BLaER1 (cell line): ENCODE data around the gene CREBL2.
A peak's percentile ranks its signal among the peaks of the same experiment; 100 is the strongest.
"Not testable (repeated sequence)": the region's sequence is repeated elsewhere in the genome, so short reads cannot be mapped to it uniquely, and the experiment has no call there.

Experiments used
- H3K27ac ChIP-seq: shearing (Covaris generic); formaldehyde crosslinking; 2 replicates; pipeline ENCODE4 v1.8.1; 2022
- H3K27me3 ChIP-seq: shearing (Covaris generic); formaldehyde crosslinking; 2 replicates; pipeline ENCODE4 v1.8.1; 2022
- H3K36me3 ChIP-seq: shearing (Covaris generic); formaldehyde crosslinking; 2 replicates; pipeline ENCODE4 v1.8.1; 2022
- H3K4me1 ChIP-seq: shearing (Covaris generic); formaldehyde crosslinking; 2 replicates; pipeline ENCODE4 v1.8.1; 2022
- H3K4me2 ChIP-seq: shearing (Covaris generic); formaldehyde crosslinking; 2 replicates; pipeline ENCODE4 v1.8.1; 2022
- H3K4me3 ChIP-seq: shearing (Covaris generic); formaldehyde crosslinking; 2 replicates; pipeline ENCODE4 v1.8.1; 2022
- H3K9ac ChIP-seq: shearing (Covaris generic); formaldehyde crosslinking; 2 replicates; pipeline ENCODE4 v1.8.1; 2022
- H3K9me3 ChIP-seq: shearing (Covaris generic); formaldehyde crosslinking; 2 replicates; pipeline ENCODE4 v1.8.1; 2022
- H4K20me1 ChIP-seq: shearing (Covaris generic); formaldehyde crosslinking; 2 replicates; pipeline ENCODE4 v1.8.1; 2022
- Cebpa-rat ChIP-seq: shearing (Covaris generic); IDR thresholded peaks from 2 replicates; pipeline ENCODE4 v1.8.1; 2022

Gene CREBL2

DNA sequence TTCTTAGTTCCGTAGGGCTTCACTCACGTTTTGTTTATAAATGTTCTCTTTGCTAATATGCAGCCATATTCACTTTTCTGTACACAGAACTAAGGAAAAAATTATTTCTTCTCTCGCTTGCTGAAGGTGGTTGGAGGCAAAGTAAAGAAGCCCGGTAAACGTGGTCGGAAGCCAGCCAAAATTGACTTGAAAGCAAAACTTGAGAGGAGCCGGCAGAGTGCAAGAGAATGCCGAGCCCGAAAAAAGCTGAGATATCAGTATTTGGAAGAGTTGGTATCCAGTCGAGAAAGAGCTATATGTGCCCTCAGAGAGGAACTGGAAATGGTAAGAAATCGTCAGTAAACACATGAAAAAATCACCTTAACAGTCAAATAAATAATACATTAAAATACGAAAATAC lies 24.0 kb downstream of the CREBL2 start:
- H3K9ac ChIP-seq, result no peak overlapping the region
- H3K27ac ChIP-seq, result no peak overlapping the region
- no peaks in the 10 kb centered on the region for H3K27me3 ChIP-seq
- peaks cover 22% of the 10 kb centered on the region for H3K9me3 ChIP-seq
- no peak overlapping the region for H3K4me3 ChIP-seq
- H3K4me1 ChIP-seq, result no peaks in the 10 kb centered on the region
- H3K4me2 ChIP-seq, result no peak overlapping the region
- peaks cover 58% of the 10 kb centered on the region for H3K36me3 ChIP-seq
- TF ChIP-seq Cebpa-rat, result no peak
- no peaks in the 10 kb centered on the region for H4K20me1 ChIP-seq

DNA sequence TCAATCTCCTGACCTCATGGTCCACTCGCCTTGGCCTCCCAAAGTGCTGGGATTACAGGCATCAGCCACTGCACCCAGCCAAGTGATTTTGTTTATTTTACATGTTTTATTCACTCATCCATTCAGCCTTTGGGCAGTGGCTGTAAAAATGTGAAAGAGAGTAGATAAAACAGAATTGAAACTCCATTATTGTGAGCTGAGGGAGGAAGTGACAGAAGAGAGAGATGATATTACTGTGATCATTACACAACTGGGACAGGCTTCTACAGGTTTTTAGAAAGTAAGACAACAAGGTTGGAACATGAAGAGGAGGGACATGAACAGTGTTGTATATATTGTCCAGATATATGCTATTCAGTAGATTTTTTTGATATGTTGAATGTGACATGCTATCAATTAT lies 25.0 kb downstream of the CREBL2 start:
- Histone ChIP-seq H3K27ac (no peak overlapping the region), H4K20me1 (no peaks in the 10 kb centered on the region), H3K36me3 (peaks cover 59% of the 10 kb centered on the region), H3K9me3 (peaks cover 26% of the 10 kb centered on the region), H3K4me1 (no peaks in the 10 kb centered on the region), H3K9ac (no peak overlapping the region), H3K4me3 (no peak overlapping the region), H3K27me3 (no peaks in the 10 kb centered on the region), H3K4me2 (no peak overlapping the region)
- no peak for TF ChIP-seq Cebpa-rat

DNA sequence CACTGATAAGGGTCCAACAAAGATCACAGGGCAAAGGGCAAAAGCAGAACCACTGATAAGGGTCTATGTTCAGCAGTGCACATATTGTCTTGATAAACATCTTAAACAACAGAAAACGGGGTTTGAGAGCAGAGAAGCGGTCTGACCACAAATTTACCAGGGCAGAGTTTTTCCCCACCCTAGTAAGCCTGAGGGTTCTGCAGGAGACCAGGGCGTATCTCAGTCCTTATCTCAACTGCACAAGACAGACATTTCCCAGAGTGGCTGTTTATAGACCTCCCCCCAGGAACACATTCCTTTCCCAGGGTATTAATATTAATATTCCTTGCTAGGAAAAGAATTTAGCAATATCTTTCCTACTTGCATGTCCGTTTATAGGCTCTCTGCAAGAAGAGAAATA lies 28.3 kb downstream of the CREBL2 start:
- not testable (repeated sequence) for H3K27me3 ChIP-seq, H3K9ac ChIP-seq, H3K4me2 ChIP-seq, H4K20me1 ChIP-seq, H3K4me3 ChIP-seq, H3K4me1 ChIP-seq, H3K27ac ChIP-seq
- peaks cover 26% of the 10 kb centered on the region for H3K9me3 ChIP-seq
- peaks cover 72% of the 10 kb centered on the region for H3K36me3 ChIP-seq

DNA sequence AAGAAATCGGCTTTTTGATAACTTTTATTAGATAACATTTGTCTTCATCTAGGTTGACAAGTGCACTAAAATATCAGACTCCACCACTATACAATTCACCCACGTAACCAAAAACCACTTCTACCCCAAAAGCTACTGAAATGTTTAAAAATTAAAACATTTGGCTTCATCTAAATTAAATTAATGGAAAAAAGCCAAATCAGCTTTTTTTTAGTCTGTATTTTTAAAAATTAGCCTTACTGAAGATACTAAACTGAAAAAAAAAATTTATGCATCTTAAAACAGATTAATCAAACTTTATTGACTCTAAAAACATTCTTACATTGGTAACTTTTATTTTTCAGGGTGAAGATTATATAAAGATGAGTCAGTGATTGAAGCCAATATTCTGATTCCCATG lies 30.0 kb downstream of the CREBL2 start:
- no peak overlapping the region for H3K9ac ChIP-seq
- no peaks in the 10 kb centered on the region for H4K20me1 ChIP-seq

DNA sequence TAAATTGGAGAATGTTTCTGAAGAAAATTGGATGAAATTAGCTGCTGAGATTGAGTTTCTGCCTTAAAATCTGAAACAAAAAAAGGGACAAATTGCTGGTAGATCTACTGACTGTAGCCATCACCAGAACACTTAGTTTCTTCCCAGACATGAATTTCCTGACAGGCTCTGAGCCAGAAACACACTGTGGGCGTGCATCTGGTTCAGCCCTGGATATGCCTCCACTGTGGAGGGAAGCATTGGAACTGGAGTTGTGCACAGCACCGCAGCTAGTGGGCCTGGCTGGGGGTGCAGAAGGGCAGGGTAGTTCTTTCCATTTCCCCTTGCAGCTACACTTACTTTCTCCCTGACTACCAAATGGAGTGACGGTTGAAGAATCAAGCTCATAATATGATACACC lies 31.2 kb downstream of the CREBL2 start:
- Histone ChIP-seq H3K27me3 (no peaks in the 10 kb centered on the region), H3K4me3 (no peak overlapping the region), H3K9ac (no peak overlapping the region), H3K36me3 (peaks cover 65% of the 10 kb centered on the region), H4K20me1 (no peaks in the 10 kb centered on the region), H3K9me3 (peaks cover 46% of the 10 kb centered on the region), H3K27ac (no peak overlapping the region), H3K4me2 (no peak overlapping the region), H3K4me1 (no peaks in the 10 kb centered on the region)
- no peak for TF ChIP-seq Cebpa-rat

More for the DNA sequence above, 30.0 kb downstream of the CREBL2 start:
- Histone ChIP-seq H3K27ac (no peak overlapping the region), H3K36me3 (peaks cover 73% of the 10 kb centered on the region), H3K27me3 (no peaks in the 10 kb centered on the region), H3K9me3 (peaks cover 36% of the 10 kb centered on the region), H3K4me2 (no peak overlapping the region), H3K4me1 (no peaks in the 10 kb centered on the region), H3K4me3 (no peak overlapping the region)
- TF ChIP-seq Cebpa-rat, result no peak

DNA sequence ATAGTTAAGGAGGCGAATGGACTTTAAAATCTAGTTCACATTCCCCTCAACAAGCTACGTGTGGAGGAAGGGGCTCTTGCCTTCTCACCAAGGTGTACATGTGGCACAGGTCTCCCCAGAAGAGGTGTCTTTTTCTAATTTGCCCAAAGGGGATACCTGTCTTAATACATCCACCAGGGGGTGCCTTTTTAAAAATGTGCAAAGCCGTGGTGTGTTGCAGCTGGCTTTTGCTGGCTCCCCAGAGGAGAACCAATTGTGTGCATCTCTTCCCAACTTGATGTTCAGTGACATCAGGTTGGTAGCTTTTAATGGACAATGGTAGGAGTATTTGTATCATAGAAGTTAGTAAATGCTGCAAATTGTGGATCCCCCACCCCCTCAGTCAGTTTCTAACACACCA lies 33.8 kb downstream of the CREBL2 start:
- Histone ChIP-seq H3K27me3 (no peaks in the 10 kb centered on the region), H4K20me1 (no peaks in the 10 kb centered on the region), H3K4me3 (no peak overlapping the region), H3K36me3 (peaks cover 46% of the 10 kb centered on the region), H3K4me1 (no peaks in the 10 kb centered on the region), H3K9me3 (peaks cover 54% of the 10 kb centered on the region), H3K27ac (no peak overlapping the region), H3K4me2 (no peak overlapping the region), H3K9ac (no peak overlapping the region)
- TF ChIP-seq Cebpa-rat, result no peak

DNA sequence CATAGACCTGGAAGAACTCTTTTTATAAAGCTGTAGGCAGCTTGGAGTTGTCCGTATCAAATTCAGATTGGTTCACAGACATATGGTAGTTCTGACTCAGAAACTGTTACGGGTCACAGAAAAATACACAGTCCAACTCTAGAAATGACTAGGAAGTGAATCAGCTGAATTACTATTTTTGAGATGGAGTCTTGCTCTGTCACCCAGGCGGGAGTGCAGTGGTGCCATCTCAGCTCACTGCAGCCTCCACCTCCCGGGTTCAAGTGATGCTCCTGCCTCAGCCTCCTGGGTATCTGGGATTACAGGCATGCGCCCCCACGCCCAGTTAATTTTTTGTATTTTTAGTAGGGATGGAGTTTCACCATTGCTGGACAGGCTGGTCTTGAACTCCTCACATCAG lies 34.3 kb downstream of the CREBL2 start:
- not testable (repeated sequence) for H3K27ac ChIP-seq, H3K4me1 ChIP-seq, H3K9ac ChIP-seq, H4K20me1 ChIP-seq, H3K27me3 ChIP-seq, H3K4me3 ChIP-seq, H3K4me2 ChIP-seq
- H3K9me3 ChIP-seq, result peaks cover 51% of the 10 kb centered on the region
- H3K36me3 ChIP-seq, result peaks cover 44% of the 10 kb centered on the region

DNA sequence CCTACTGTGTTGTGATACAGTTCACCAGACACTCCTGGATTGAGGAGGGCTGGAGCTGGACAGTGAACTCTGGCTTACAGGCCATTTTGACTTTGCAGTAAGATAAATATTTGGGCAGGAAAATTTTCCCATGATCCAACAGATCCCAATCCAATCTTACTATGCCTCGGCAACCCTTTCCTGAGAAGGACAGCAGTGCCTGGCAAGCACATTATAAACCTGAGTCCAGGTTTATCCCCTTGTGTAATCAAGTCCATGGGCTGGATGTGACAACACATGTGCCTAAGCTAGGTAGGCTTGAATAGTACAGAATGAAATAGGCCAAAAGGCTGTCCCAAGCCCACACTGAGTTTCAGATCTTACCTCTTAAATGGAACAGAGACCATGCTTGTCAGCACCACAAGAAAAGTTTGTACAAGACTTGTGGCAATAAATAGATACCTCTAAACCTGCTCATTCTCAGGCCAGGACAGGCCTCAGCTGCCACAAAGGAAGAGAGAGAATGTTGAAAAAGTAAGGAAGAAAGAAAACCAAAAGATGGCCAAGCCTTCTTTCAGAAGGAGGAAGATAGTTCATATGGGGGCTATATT lies 34.9 kb downstream of the CREBL2 start:
- peaks cover 44% of the 10 kb centered on the region for H3K36me3 ChIP-seq
- peaks cover 56% of the 10 kb centered on the region for H3K9me3 ChIP-seq
- H3K4me1 ChIP-seq, result no peaks in the 10 kb centered on the region
- no peak overlapping the region for H3K4me3 ChIP-seq
- no peak for TF ChIP-seq Cebpa-rat
- H3K9ac ChIP-seq, result no peak overlapping the region
- no peak overlapping the region for H3K27ac ChIP-seq
- no peak overlapping the region for H3K4me2 ChIP-seq
- H3K27me3 ChIP-seq, result no peaks in the 10 kb centered on the region
- no peaks in the 10 kb centered on the region for H4K20me1 ChIP-seq

DNA sequence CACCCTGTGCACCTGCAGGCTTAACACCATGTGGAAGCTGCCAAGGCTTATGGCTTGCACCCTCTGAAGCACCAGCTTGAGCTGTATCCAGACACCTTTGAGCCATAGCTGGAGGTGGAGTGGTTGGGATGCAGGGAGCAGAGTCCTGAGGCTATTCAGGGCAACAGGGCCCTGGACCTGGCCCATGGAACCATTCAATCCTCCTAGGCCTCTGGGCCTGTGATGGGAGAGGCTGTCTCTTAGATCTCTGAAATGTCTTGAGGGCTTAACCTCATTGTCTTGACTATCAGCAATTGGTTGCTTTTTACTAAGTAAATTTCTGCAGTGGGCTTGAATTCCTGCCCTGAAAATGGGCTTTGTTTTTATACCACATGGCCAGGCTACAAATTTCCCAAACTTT lies 36.6 kb downstream of the CREBL2 start:
- Histone ChIP-seq H3K9me3 (peaks cover 56% of the 10 kb centered on the region), H4K20me1 (no peaks in the 10 kb centered on the region), H3K27me3 (no peaks in the 10 kb centered on the region), H3K4me1 (no peaks in the 10 kb centered on the region), H3K27ac (no peak overlapping the region), H3K36me3 (peaks cover 31% of the 10 kb centered on the region; the same call in 1 of the 2 replicates), H3K4me3 (0 out of 2 replicates have a peak overlapping the region, but pooled peaks have one; percentile 33), H3K9ac (no peak overlapping the region), H3K4me2 (no peak overlapping the region)
- TF ChIP-seq Cebpa-rat, result no peak

DNA sequence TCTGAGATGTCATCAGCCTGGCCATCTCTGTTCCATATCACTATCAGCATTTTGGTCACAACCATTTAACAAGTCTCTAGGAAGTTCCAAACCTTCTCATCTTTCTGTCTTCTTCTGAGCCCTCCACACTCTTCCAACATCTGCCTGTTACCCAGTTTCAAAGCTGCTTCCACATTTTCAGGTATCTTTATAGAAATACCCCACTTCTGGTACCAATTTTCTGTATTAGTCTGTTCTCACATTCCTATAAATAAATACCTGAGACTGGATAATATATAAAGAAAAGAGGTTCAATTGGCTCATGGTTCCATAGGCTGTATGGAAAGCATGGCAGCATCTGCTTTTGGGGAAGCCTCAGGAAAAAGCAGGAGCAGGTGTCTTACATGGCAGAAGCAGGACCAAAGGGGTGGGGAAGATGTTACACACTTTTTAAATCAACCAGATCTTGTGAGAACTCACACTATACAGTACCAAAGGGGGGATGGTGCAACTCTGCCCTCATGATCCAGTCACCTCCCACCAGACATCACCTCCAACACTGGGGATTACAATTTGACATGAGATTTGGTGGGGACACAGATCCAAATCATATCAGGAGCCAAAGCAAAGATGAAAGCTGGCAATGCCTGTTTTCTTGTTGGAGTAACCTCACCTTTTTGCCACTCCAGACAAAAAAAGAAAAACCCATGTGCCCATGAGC lies 37.4 kb downstream of the CREBL2 start:
- Histone ChIP-seq H3K4me1 (peaks cover 2% of the 10 kb centered on the region), H3K27me3 (no peaks in the 10 kb centered on the region), H4K20me1 (no peaks in the 10 kb centered on the region), H3K4me2 (no peak overlapping the region), H3K36me3 (peaks cover 28% of the 10 kb centered on the region; the same call in 1 of the 2 replicates), H3K4me3 (no peak overlapping the region), H3K27ac (no peak overlapping the region), H3K9ac (no peak overlapping the region), H3K9me3 (peaks cover 62% of the 10 kb centered on the region)
- no peak for TF ChIP-seq Cebpa-rat
